HepG2 (cell line): ENCODE measurements around the gene ADAMTS8. TPM values are rescaled to one million over a fixed set of nuclear protein-coding genes. Genes with fewer than 3 reads are reported as not detected.

ENCODE experiments used
- ATAC-seq: fragments of 200-7000 bp; cut with Tn5 transposase; 3 replicates; pipeline ENCODE4 v1.9.1; 2020; ENCODE audit warnings: mild to moderate bottlenecking, moderate library complexity
- BruUV-seq: library from RNA; stranded (reverse); fragments of 400-500 nt; replicated peaks from 2 replicates; lab custom pipeline; 2021; lab: Mats Ljungman, UMichigan
- CTCF ChIA-PET: fragments of 300-600 bp; formaldehyde crosslinking; extraction: SDS; loops from one replicate; lab custom pipeline; 2021; ENCODE audit warnings: low total read pairs, inconsistent platforms, low intra/inter-chr PET ratio; lab: Yijun Ruan, JAX
- POLR2A ChIA-PET: fragments of 350-600 bp; sonication (Branson Sonifier 250); formaldehyde crosslinking; loops from one replicate; lab custom pipeline; 2020; ENCODE audit warnings: antibody characterized with exemption, inconsistent platforms; lab: Yijun Ruan, JAX
- DNase-seq: peaks from one replicate; pipeline ENCODE4 v3.0.0-alpha.2; 2015; ENCODE audit warnings: low spot score
- FAIRE-seq: peaks from 3 replicates; lab custom pipeline; 2011; peaks lifted over from hg19 to GRCh38; lab: Jason Lieb, UNC
- H2AFZ ChIP-seq: one replicate; pipeline ENCODE4 v1.6.1; 2011; ENCODE audit warnings: low read length, inconsistent platforms
- H3K27ac ChIP-seq: fragments of 300-600 bp; 3 replicates; pipeline ENCODE4 v1.8.0; 2011; ENCODE audit warnings: mixed run types, mild to moderate bottlenecking, mixed read lengths, low read length, inconsistent platforms; ENCODE audit not compliant: insufficient read depth; ENCODE audit errors: extremely low read length
- H3K27me3 ChIP-seq, 2 experiments: fragments of 200-600 bp in 1 of 2; 2 replicates in 1 of 2; 3 replicates in 1 of 2; pipeline versions ENCODE4 v1.6.0 to v1.8.0; 2011; ENCODE audit warnings: low read length in 2 of 2, mild to moderate bottlenecking in 2 of 2, moderate library complexity in 2 of 2, inconsistent platforms in 1 of 2; ENCODE audit not compliant: insufficient read depth in 2 of 2, control insufficient read depth in 1 of 2
- H3K36me3 ChIP-seq, 2 experiments: fragments of 200-600 bp in 1 of 2; replicated peaks in 1 of 2; 2 replicates in 1 of 2; 3 replicates in 1 of 2; pipeline versions ENCODE4 v1.5.1 to v1.8.0; 2011; ENCODE audit warnings: low read length in 2 of 2, inconsistent platforms in 1 of 2; ENCODE audit not compliant: insufficient read depth in 2 of 2, control insufficient read depth in 1 of 2
- H3K4me1 ChIP-seq: 2 replicates; pipeline ENCODE4 v1.5.1; 2012; ENCODE audit warnings: low read length, inconsistent platforms; ENCODE audit not compliant: insufficient read depth
- H3K4me2 ChIP-seq: 2 replicates; pipeline ENCODE4 v1.6.0; 2011; ENCODE audit warnings: low read depth, low read length, inconsistent platforms
- H3K4me3 ChIP-seq, 3 experiments: fragments of 200-600 bp in 1 of 3; sonication (generic), shearing (Covaris generic) in 1 of 3; replicated peaks in 1 of 3; 2 replicates each; pipeline ENCODE4 v1.5.1; 2011 to 2016; ENCODE audit warnings: low read length in 3 of 3, inconsistent platforms in 2 of 3, low read depth in 2 of 3, mild to moderate bottlenecking in 2 of 3, control low read depth in 1 of 3, mixed read lengths in 1 of 3; ENCODE audit not compliant: insufficient read depth in 1 of 3
- H3K79me2 ChIP-seq: one replicate; pipeline ENCODE4 v1.6.1; 2011; ENCODE audit warnings: low read length, inconsistent platforms; ENCODE audit not compliant: insufficient read depth
- H3K9ac ChIP-seq: 2 replicates; pipeline ENCODE4 v1.6.0; 2011; ENCODE audit warnings: mild to moderate bottlenecking, low read depth, low read length, inconsistent platforms; ENCODE audit not compliant: insufficient read depth
- H3K9me3 ChIP-seq: 2 replicates; pipeline ENCODE4 v1.5.1; 2012; ENCODE audit warnings: mild to moderate bottlenecking, low read length
- H4K20me1 ChIP-seq: 2 replicates; pipeline ENCODE4 v1.6.0; 2011; ENCODE audit warnings: inconsistent platforms, mild to moderate bottlenecking, low read length, moderate library complexity; ENCODE audit not compliant: insufficient read depth
- ETV6 ChIP-seq: sonication (generic); formaldehyde crosslinking; conservative IDR thresholded peaks from 2 replicates; pipeline ENCODE4 v1.4.0; 2020; ENCODE audit warnings: missing genetic modification reagents
- HMGA1 ChIP-seq: sonication (generic); formaldehyde crosslinking; conservative IDR thresholded peaks from 2 replicates; pipeline ENCODE4 v1.4.0; 2020; ENCODE audit warnings: missing genetic modification reagents
- PPARG ChIP-seq: conservative IDR thresholded peaks from 2 replicates; pipeline ENCODE4 v1.6.1; 2016; ENCODE audit warnings: missing biosample characterization, missing genetic modification reagents
- REPIN1 ChIP-seq: sonication (generic); formaldehyde crosslinking; IDR thresholded peaks from 2 replicates; pipeline ENCODE4 v1.8.0; 2022; ENCODE audit warnings: missing genetic modification reagents, low read depth, mild to moderate bottlenecking, borderline replicate concordance
- RFX5 ChIP-seq: IDR thresholded peaks from 2 replicates; pipeline ENCODE4 v1.6.1; 2011; ENCODE audit warnings: low read depth, low read length, improper control_type of control experiment
- SIN3B ChIP-seq: fragments of 150-350 bp; IDR thresholded peaks from 2 replicates; pipeline ENCODE4 v1.6.1; 2014; ENCODE audit warnings: low read length
- SMARCE1 ChIP-seq: fragments of 450-650 bp; IDR thresholded peaks from 2 replicates; pipeline ENCODE4 v1.6.1; 2017; ENCODE audit warnings: borderline replicate concordance
- TBP ChIP-seq: sonication (generic); formaldehyde crosslinking; IDR thresholded peaks from 2 replicates; pipeline ENCODE4 v1.5.0; 2020; ENCODE audit warnings: missing genetic modification reagents
- ZNF768 ChIP-seq: sonication (generic); formaldehyde crosslinking; IDR thresholded peaks from 2 replicates; pipeline ENCODE4 v1.4.0; 2020; ENCODE audit warnings: missing genetic modification reagents
- WGBS: methylation state at CpG from one replicate; pipeline ENCODE4 v1.1.6; 2017; ENCODE audit warnings: low lambda C conversion rate; 5-methylcytosine and 5-hydroxymethylcytosine counted together
- in situ Hi-C: cut with HindIII; loops from 2 replicates; pipeline ENCODE4 v1.10.0; 2017; ENCODE audit warnings: low pct_unique_long_range_greater_than_20kb; ENCODE audit not compliant: extremely low pct_ligation_motif_present
- intact Hi-C: fragments of 100-400 bp; cut with micrococcal nuclease; formaldehyde crosslinking; loops from one replicate; pipeline ENCODE4 v1.10.0; 2022; ENCODE audit not compliant: unreplicated experiment
- polyA plus RNA-seq, 8 experiments: library from polyadenylated mRNA; depleted of rRNA in 3 of 8; stranded (reverse) in 7 of 8; unstranded in 1 of 8; fragments of >200 nt; fragmentation: Illumina TruSeq in 4 of 8; extraction: Trizol in 4 of 8; gene quantifications; 2 replicates each; pipeline versions ENCODE4 v1.2.1 to v1.2.3, GENCODE V29; 2011 to 2016; ENCODE audit warnings: low read depth in 4 of 8, missing spikeins in 1 of 8, mixed read lengths in 1 of 8; ENCODE audit not compliant: insufficient read depth in 1 of 8
- total RNA-seq, 5 experiments: library from RNA; depleted of rRNA; stranded (reverse); fragments of >200 nt; fragmentation: Illumina TruSeq; extraction: Trizol; gene quantifications; 2 replicates each; pipeline ENCODE4 v1.2.3, GENCODE V29; 2016; ENCODE audit warnings: low read depth in 1 of 5
- TF ChIP-seq, protein P1 (sequence below): sonication (generic); formaldehyde crosslinking; IDR thresholded peaks from 2 replicates; pipeline ENCODE4 v1.5.0; 2020; ENCODE audit warnings: mild to moderate bottlenecking, missing genetic modification reagents
- TF ChIP-seq, protein P2 (sequence below): sonication (generic); formaldehyde crosslinking; IDR thresholded peaks from 2 replicates; pipeline ENCODE4 v1.4.0; 2020; ENCODE audit warnings: missing genetic modification reagents

ADAMTS8 gene
- total and polyA plus RNA-seq, 2 of the 13 experiments (the other 11 are each of a cell fraction or from before 2014, with no cell fraction given) = not detected

DNA sequence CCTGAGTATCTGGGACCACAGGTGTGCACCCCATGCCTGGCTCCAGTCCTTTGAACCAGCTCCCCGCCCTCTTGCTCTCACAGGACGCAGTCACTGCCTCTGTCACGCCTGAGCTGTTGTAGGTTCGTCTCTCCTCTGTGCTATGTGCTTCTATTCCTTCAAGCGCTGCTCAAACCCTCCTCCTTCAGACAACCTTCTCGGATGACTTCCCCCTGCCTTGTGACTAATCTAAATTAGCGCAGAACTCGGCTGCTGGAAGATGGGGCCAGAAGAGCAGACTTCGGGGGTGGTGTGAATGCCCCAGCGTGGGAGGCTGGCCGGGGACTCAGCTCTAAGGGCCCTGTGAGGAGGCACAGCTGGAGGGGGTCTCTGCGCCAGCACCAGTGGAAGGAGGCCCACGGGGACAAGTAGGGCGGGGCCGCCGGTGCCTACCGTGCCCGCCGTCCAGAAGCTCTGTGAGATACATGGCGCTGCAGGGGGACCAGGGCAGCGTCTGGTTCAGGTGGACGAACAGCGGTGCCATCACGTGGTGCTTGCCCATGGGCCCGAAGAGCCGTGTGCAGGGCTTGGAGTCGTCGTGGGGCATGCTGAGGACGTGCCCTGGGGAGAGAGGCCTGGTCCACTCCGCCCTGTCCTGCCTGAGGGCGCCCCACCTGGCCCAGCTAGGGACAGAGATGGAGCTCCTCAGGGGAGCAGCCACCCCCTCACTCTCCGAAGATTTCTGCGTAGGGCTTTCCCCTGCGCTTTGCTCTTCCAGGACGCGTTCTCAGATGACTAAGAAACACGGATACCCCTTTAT, 12.5 kb downstream of the ADAMTS8 start:
- H3K36me3 ChIP-seq = no peaks in the 10 kb centered on the region
- no peaks in the 10 kb centered on the region for H3K4me1 ChIP-seq
- WGBS = 63% methylated on average over 19 of the region's 37 CpGs
- BruUV-seq = no TSS peak
- ATAC-seq (peak; percentile 52), DNase-seq (no peak)
- H3K9ac ChIP-seq = no peak overlapping the region
- TF ChIP-seq TBP (CRISPR knock-in tag) = no peak
- no peak for TF ChIP-seq ZNF768 (CRISPR knock-in tag)
- no peak for TF ChIP-seq REPIN1
- TF ChIP-seq, protein P1, sequence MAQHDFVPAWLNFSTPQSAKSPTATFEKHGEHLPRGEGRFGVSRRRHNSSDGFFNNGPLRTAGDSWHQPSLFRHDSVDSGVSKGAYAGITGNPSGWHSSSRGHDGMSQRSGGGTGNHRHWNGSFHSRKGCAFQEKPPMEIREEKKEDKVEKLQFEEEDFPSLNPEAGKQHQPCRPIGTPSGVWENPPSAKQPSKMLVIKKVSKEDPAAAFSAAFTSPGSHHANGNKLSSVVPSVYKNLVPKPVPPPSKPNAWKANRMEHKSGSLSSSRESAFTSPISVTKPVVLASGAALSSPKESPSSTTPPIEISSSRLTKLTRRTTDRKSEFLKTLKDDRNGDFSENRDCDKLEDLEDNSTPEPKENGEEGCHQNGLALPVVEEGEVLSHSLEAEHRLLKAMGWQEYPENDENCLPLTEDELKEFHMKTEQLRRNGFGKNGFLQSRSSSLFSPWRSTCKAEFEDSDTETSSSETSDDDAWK (CRISPR knock-in tag) = no peak
- TF ChIP-seq SIN3B = no peak
- TF ChIP-seq RFX5 = no peak
- no peak for TF ChIP-seq HMGA1 (CRISPR knock-in tag)
- TF ChIP-seq, protein P2, sequence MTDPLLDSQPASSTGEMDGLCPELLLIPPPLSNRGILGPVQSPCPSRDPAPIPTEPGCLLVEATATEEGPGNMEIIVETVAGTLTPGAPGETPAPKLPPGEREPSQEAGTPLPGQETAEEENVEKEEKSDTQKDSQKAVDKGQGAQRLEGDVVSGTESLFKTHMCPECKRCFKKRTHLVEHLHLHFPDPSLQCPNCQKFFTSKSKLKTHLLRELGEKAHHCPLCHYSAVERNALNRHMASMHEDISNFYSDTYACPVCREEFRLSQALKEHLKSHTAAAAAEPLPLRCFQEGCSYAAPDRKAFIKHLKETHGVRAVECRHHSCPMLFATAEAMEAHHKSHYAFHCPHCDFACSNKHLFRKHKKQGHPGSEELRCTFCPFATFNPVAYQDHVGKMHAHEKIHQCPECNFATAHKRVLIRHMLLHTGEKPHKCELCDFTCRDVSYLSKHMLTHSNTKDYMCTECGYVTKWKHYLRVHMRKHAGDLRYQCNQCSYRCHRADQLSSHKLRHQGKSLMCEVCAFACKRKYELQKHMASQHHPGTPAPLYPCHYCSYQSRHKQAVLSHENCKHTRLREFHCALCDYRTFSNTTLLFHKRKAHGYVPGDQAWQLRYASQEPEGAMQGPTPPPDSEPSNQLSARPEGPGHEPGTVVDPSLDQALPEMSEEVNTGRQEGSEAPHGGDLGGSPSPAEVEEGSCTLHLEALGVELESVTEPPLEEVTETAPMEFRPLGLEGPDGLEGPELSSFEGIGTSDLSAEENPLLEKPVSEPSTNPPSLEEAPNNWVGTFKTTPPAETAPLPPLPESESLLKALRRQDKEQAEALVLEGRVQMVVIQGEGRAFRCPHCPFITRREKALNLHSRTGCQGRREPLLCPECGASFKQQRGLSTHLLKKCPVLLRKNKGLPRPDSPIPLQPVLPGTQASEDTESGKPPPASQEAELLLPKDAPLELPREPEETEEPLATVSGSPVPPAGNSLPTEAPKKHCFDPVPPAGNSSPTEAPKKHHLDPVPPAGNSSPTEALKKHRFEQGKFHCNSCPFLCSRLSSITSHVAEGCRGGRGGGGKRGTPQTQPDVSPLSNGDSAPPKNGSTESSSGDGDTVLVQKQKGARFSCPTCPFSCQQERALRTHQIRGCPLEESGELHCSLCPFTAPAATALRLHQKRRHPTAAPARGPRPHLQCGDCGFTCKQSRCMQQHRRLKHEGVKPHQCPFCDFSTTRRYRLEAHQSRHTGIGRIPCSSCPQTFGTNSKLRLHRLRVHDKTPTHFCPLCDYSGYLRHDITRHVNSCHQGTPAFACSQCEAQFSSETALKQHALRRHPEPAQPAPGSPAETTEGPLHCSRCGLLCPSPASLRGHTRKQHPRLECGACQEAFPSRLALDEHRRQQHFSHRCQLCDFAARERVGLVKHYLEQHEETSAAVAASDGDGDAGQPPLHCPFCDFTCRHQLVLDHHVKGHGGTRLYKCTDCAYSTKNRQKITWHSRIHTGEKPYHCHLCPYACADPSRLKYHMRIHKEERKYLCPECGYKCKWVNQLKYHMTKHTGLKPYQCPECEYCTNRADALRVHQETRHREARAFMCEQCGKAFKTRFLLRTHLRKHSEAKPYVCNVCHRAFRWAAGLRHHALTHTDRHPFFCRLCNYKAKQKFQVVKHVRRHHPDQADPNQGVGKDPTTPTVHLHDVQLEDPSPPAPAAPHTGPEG = no peak
- no peak for TF ChIP-seq SMARCE1
- TF ChIP-seq ETV6 = no peak
- no peak for TF ChIP-seq PPARG (CRISPR knock-in tag)
- TF ChIP-seq, all 625 proteins: peak for 0
- no peaks in the 10 kb centered on the region for H3K79me2 ChIP-seq
- H3K9me3 ChIP-seq = no peaks in the 10 kb centered on the region
- in situ Hi-C loops = no loop called here
- intact Hi-C loops = no loop called here
- H3K27ac ChIP-seq = no peak overlapping the region
- FAIRE-seq = no peak
- no peak overlapping the region for H2AFZ ChIP-seq
- no peak overlapping the region for H3K4me2 ChIP-seq
- ChIA-PET POLR2A (no interaction called here), CTCF (no interaction called here)
- H4K20me1 ChIP-seq = no peaks in the 10 kb centered on the region
- peaks cover 12 to 84% of the 10 kb centered on the region in 2 experiments; a peak in 3 of 5 replicates for H3K27me3 ChIP-seq
- H3K4me3 ChIP-seq = no peak overlapping the region
